Calu3 (cell line): ENCODE data around the gene COL21A1. TPM values are rescaled to one million over a fixed set of nuclear protein-coding genes. Genes with fewer than 3 reads are reported as not detected.

Source experiments
- BruUV-seq: library from RNA; stranded (reverse); fragments of 400-500 nt; replicated peaks from 2 replicates; lab custom pipeline; 2021; lab: Mats Ljungman, UMichigan
- CTCF ChIA-PET: fragments of 300-600 bp; sonication (Branson Sonifier 250); formaldehyde crosslinking; loops from one replicate; lab custom pipeline; 2022; ENCODE audit warnings: antibody characterized with exemption; lab: Charles Lee
- DNase-seq: peaks from one replicate; pipeline ENCODE4 v3.0.0; 2022
- H3K27ac Mint-ChIP-seq: one replicate; pipeline ENCODE4 v1.8.0; 2022; ENCODE audit warnings: mixed read lengths; ENCODE audit not compliant: unreplicated experiment
- H3K27me3 Mint-ChIP-seq: one replicate; pipeline ENCODE4 v1.8.0; 2022; ENCODE audit warnings: mixed read lengths; ENCODE audit not compliant: unreplicated experiment
- H3K36me3 Mint-ChIP-seq: one replicate; pipeline ENCODE4 v1.8.0; 2022; ENCODE audit warnings: mild to moderate bottlenecking, moderate library complexity, mixed read lengths; ENCODE audit not compliant: insufficient read depth, unreplicated experiment
- H3K4me1 Mint-ChIP-seq: one replicate; pipeline ENCODE4 v1.8.0; 2022; ENCODE audit warnings: mild to moderate bottlenecking, low read depth, mixed read lengths; ENCODE audit not compliant: unreplicated experiment
- H3K4me3 Mint-ChIP-seq: one replicate; pipeline ENCODE4 v1.8.0; 2022; ENCODE audit warnings: mild to moderate bottlenecking, low read depth, moderate library complexity, mixed read lengths; ENCODE audit not compliant: unreplicated experiment
- H3K9me3 Mint-ChIP-seq: one replicate; pipeline ENCODE4 v1.8.0; 2022; ENCODE audit warnings: low read depth, mixed read lengths; ENCODE audit not compliant: unreplicated experiment
- CTCF ChIP-seq: fragments of 200-600 bp; IDR thresholded peaks from one replicate; pipeline ENCODE4 v1.8.0; 2022; ENCODE audit warnings: antibody characterized with exemption; ENCODE audit not compliant: unreplicated experiment
- intact Hi-C: fragments of 100-400 bp; cut with micrococcal nuclease; formaldehyde crosslinking; loops from one replicate; pipeline ENCODE4 v1.10.0; 2022; ENCODE audit not compliant: unreplicated experiment
- total RNA-seq: library from RNA; stranded (reverse); gene quantifications from 2 replicates; pipeline ENCODE4 v1.2.3, GENCODE V29; 2022

COL21A1 gene
- total RNA-seq, 1 experiment from 2014 or later = 1.8 TPM

- TF ChIP-seq CTCF = no peak
- Mint-ChIP-seq H3K27ac (peak overlapping the region; percentile 79), H3K36me3 (peaks cover 6% of the 10 kb centered on the region), H3K4me1 (peaks cover 23% of the 10 kb centered on the region), H3K27me3 (no peaks in the 10 kb centered on the region), H3K9me3 (peaks cover 8% of the 10 kb centered on the region), H3K4me3 (peak overlapping the region; percentile 44)
- peak; percentile 34 for DNase-seq
- BruUV-seq = no TSS peak
- intact Hi-C loops = loop anchor here (5.0 to 10.0 kb wide), 2 partner anchors 54 to 174 kb away; no protein-coding TSS in a partner anchor
- CTCF ChIA-PET = no interaction called here
Observed at GRCh38 chr6:56101141-56101553, 146.2 kb downstream of the COL21A1 start.

GRCh38 chr6:56096946-56097621 is 150.3 kb downstream of the COL21A1 start:
- intact Hi-C loops = no loop called here
- BruUV-seq = no TSS peak
- Mint-ChIP-seq H3K27ac (no peak overlapping the region), H3K4me3 (no peak overlapping the region), H3K36me3 (peaks cover 6% of the 10 kb centered on the region), H3K4me1 (peaks cover 23% of the 10 kb centered on the region), H3K27me3 (no peaks in the 10 kb centered on the region), H3K9me3 (peaks cover 11% of the 10 kb centered on the region)
- DNase-seq = no peak
- TF ChIP-seq CTCF = no peak
- CTCF ChIA-PET = no interaction called here

- Mint-ChIP-seq H3K27ac (no peak overlapping the region), H3K9me3 (peaks cover 11% of the 10 kb centered on the region), H3K4me3 (no peak overlapping the region), H3K4me1 (peaks cover 27% of the 10 kb centered on the region), H3K36me3 (peaks cover 6% of the 10 kb centered on the region), H3K27me3 (no peaks in the 10 kb centered on the region)
- CTCF ChIA-PET = no interaction called here
- BruUV-seq = no TSS peak
- intact Hi-C loops = no loop called here
- DNase-seq = no peak
- TF ChIP-seq CTCF = no peak
Observed at GRCh38 chr6:56096541-56096940, 150.8 kb downstream of the COL21A1 start.

GRCh38 chr6:56093776-56094175 is 153.6 kb downstream of the COL21A1 start:
- Mint-ChIP-seq H3K4me1 (peaks cover 13% of the 10 kb centered on the region), H3K27me3 (no peaks in the 10 kb centered on the region), H3K36me3 (no peaks in the 10 kb centered on the region), H3K27ac (no peak overlapping the region), H3K4me3 (no peak overlapping the region), H3K9me3 (peaks cover 3% of the 10 kb centered on the region)
- TF ChIP-seq CTCF = no peak
- no TSS peak for BruUV-seq
- CTCF ChIA-PET = no interaction called here
- DNase-seq = no peak
- intact Hi-C loops = no loop called here
